Activated naive CD8-positive, alpha-beta T cell treated with anti-CD3 and anti-CD28 coated beads, Interleukin-2, amount 10 ng/mL, durations not matched to agents 7 days and 5 days (primary cell): ENCODE data around the gene EXOC6. TPM values are rescaled to one million over a fixed set of nuclear protein-coding genes. Genes with fewer than 3 reads are reported as not detected.

Experiments used
- ATAC-seq: fragments of 150-1000 bp; cut with Tn5 transposase; one replicate; pipeline ENCODE4 v1.10.0; 2021; ENCODE audit warnings: low read depth, moderate library complexity
- POLR2A ChIA-PET: fragments of 350-600 bp; sonication (Branson Sonifier 250); formaldehyde crosslinking; loops from one replicate; lab custom pipeline; 2021; ENCODE audit warnings: antibody characterized with exemption; lab: Charles Lee
- DNase-seq: peaks from one replicate; pipeline ENCODE4 v3.0.0; 2021
- H3K27ac Mint-ChIP-seq: one replicate; pipeline ENCODE4 v1.8.0; 2022; ENCODE audit warnings: mild to moderate bottlenecking, mixed read lengths
- H3K27me3 Mint-ChIP-seq: one replicate; pipeline ENCODE4 v1.8.0; 2022; ENCODE audit warnings: mild to moderate bottlenecking, moderate library complexity, mixed read lengths
- H3K36me3 Mint-ChIP-seq: one replicate; pipeline ENCODE4 v1.8.0; 2021; ENCODE audit warnings: mild to moderate bottlenecking, mixed read lengths
- H3K4me1 Mint-ChIP-seq: one replicate; pipeline ENCODE4 v1.8.0; 2021; ENCODE audit warnings: mixed read lengths
- H3K4me3 Mint-ChIP-seq: one replicate; pipeline ENCODE4 v1.8.0; 2022; ENCODE audit warnings: mild to moderate bottlenecking, moderate library complexity, mixed read lengths
- H3K9me3 Mint-ChIP-seq: one replicate; pipeline ENCODE4 v1.8.0; 2021; ENCODE audit warnings: mixed read lengths
- total RNA-seq, 2 experiments: library from RNA; stranded (reverse); gene quantifications; one replicate each; pipeline ENCODE4 v1.2.3, GENCODE V29; 2021

Gene EXOC6
- total RNA-seq, 2 experiments from 2014 or later: 10.4 to 10.6 TPM

DNA sequence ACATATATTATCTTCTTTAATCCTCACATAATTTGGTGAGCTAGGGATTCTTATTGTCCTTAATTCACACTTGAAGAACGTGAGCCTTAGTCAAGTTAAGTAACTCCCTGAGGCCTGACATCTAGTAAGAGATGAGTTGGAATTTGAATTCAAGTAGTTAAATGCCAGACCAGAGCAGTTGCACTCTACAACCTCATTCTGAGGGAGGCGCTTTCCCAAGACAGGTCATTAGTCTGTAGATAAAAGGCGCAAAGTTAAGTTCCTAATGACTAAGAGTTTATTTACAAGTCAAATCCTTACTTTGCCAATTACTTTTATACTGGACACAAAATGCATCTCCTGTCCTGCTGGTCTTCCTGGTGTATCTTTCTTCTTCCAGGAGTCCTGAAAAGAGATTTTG is 3.6 kb upstream of the EXOC6 start:
- H3K4me3 Mint-ChIP-seq: no peak overlapping the region
- ATAC-seq (no peak), DNase-seq (no peak)
- peaks cover 32% of the 10 kb centered on the region for H3K4me1 Mint-ChIP-seq
- no peaks in the 10 kb centered on the region for H3K9me3 Mint-ChIP-seq
- no peaks in the 10 kb centered on the region for H3K36me3 Mint-ChIP-seq
- H3K27ac Mint-ChIP-seq: no peak overlapping the region
- POLR2A ChIA-PET: no interaction called here
- peaks cover 3% of the 10 kb centered on the region for H3K27me3 Mint-ChIP-seq

DNA sequence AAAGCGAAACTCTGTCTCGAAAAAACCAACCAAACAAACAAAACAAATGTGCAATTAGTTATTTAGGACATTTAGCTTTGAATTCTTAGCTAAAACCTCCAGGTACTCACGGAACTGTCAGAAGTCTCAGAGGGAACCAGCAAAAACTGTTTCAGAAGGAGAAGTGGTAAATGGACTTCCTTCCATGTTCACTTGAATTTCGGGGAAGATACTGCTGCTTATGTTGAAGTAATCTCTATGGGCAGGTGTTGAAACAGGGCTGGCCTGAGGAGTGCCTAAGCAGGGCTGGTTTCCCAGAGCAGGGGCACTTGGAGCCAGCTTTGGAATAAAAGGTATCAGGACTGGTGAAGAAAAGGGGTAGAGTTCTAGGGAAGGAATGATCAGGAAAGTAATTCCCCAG is 2.4 kb upstream of the EXOC6 start:
- Mint-ChIP-seq H3K4me3 (no peak overlapping the region), H3K27me3 (peaks cover 3% of the 10 kb centered on the region), H3K9me3 (no peaks in the 10 kb centered on the region), H3K27ac (no peak overlapping the region), H3K36me3 (peaks cover under 1% of the 10 kb centered on the region), H3K4me1 (peaks cover 32% of the 10 kb centered on the region)
- DNase-seq (no peak), ATAC-seq (no peak)
- POLR2A ChIA-PET: no interaction called here

DNA sequence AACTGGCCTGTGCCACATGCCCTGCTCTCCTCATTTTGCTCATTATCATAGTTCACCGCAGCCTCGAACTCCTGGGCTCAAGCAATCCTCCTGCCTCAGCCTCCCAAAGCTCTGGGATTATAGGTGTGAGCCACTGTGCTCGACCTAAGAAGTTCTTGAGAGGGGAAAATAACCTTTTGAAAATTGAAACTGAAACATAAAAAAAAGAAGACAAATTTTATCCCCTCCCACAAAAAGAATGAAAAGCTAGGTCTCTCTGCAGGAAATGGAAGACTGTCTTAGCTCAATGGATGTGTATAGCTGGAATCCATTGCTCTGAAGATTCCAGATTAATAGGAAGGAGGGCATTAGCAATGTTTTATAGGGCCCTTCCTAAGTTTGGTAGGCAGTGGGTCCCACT is 2.0 kb upstream of the EXOC6 start:
- H3K36me3 Mint-ChIP-seq: peaks cover 2% of the 10 kb centered on the region
- DNase-seq (no peak), ATAC-seq (no peak)
- no peak overlapping the region for H3K27ac Mint-ChIP-seq
- no peaks in the 10 kb centered on the region for H3K9me3 Mint-ChIP-seq
- peaks cover 3% of the 10 kb centered on the region for H3K27me3 Mint-ChIP-seq
- no peak overlapping the region for H3K4me3 Mint-ChIP-seq
- POLR2A ChIA-PET: interaction anchor here (1.5 kb wide), 1 partner anchor 9 kb away, joined by 6 read pairs; no protein-coding TSS in a partner anchor
- peaks cover 32% of the 10 kb centered on the region for H3K4me1 Mint-ChIP-seq

DNA sequence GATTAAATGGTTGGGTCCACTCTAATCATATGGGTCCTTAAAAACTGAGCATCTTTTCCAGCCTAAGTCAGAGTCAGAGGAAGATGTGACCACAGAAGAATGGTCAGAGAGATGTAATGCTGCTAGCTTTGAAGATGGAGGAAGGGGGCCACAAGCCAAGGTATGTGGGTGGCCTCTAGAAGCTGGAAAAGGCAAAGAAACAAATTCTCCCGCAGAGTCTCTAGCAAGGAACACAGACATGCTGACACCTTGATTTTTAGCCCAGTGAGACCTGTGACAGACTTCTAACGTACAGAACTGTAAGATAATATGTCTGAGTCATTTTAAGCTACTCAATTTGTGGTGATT is 1.5 kb upstream of the EXOC6 start:
- H3K4me1 Mint-ChIP-seq: peaks cover 32% of the 10 kb centered on the region
- peaks cover 3% of the 10 kb centered on the region for H3K27me3 Mint-ChIP-seq
- ATAC-seq: no peak
- no peak overlapping the region for H3K4me3 Mint-ChIP-seq
- H3K9me3 Mint-ChIP-seq: no peaks in the 10 kb centered on the region
- POLR2A ChIA-PET: interaction anchor here (1.5 kb wide), 1 partner anchor 9 kb away, joined by 6 read pairs; no protein-coding TSS in a partner anchor
- DNase-seq: no peak
- H3K36me3 Mint-ChIP-seq: peaks cover 2% of the 10 kb centered on the region
- H3K27ac Mint-ChIP-seq: no peak overlapping the region

DNA sequence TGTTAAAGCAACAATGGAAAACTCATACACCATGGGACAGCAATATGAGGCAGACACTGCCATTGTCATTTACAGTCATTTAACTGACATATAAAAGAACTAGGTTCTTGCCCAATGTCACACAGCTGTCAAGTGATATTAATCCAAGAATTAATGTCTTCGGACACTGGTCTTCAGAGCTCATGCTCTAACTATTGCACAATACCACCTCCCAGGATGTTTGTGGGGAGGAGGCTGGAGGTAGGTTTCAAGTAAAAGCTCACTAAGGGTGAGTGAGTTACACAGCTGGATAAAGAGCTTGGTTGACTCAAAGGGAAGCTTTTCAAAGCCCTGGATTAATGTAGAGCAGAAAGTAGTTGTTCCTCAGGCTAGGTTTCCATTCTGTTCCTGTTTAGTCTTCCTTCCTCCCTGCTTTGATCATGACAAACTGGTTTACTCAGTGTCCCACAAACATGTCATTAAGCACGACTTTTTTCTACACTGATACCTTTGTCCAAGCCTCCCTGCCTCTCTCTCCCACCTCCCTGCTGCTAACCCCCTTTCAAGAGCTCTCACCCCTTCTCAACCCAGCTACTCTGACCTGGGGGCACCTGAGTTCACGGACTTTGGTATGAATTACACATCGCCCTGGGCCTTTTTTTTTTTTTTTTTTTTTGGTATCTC is 987 bp upstream of the EXOC6 start:
- H3K36me3 Mint-ChIP-seq: peaks cover 5% of the 10 kb centered on the region
- peak overlapping the region; percentile 90 for H3K4me3 Mint-ChIP-seq
- H3K4me1 Mint-ChIP-seq: peaks cover 32% of the 10 kb centered on the region
- DNase-seq (no peak), ATAC-seq (no peak)
- peaks cover under 1% of the 10 kb centered on the region for H3K27me3 Mint-ChIP-seq
- peak overlapping the region; percentile 95 for H3K27ac Mint-ChIP-seq
- H3K9me3 Mint-ChIP-seq: no peaks in the 10 kb centered on the region
- POLR2A ChIA-PET: interaction anchor here (0.6 to 1.8 kb wide), 3 partner anchors 10 to 924 kb away, joined by 3 to 13 read pairs (median 6); partner anchors contain the start of genes BTAF1 and KIF11

DNA sequence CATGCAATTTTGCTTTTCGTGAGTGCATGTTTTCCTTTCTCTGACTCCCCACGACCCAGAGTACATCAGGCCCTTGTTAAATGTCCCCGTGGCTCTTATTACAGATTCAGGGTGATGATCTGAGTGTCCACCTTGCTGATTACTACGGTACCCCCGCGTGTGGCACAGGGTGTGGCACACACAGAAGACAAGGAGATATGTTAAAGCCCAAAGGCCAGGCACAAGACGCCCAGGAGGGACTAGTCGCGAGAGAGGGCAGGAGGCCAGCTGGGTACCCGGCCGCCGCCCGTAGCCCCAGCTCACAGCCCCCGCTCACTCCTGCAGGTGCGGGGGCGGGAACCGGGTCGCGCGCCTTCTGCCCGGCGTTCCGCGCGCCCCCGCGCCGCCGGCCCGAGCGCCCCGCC is 281 bp upstream of the EXOC6 start:
- Mint-ChIP-seq H3K4me3 (peak overlapping the region; percentile 90), H3K27me3 (no peaks in the 10 kb centered on the region), H3K9me3 (no peaks in the 10 kb centered on the region), H3K4me1 (peaks cover 31% of the 10 kb centered on the region), H3K36me3 (peaks cover 6% of the 10 kb centered on the region), H3K27ac (peak overlapping the region; percentile 95)
- ATAC-seq (no peak), DNase-seq (no peak)
- POLR2A ChIA-PET: interaction anchor here (0.6 to 1.8 kb wide), 10 partner anchors 9 to 1684 kb away, joined by 3 to 13 read pairs (median 4); partner anchors contain the start of genes CPEB3, HHEX, KIF11 and MARCHF5

DNA sequence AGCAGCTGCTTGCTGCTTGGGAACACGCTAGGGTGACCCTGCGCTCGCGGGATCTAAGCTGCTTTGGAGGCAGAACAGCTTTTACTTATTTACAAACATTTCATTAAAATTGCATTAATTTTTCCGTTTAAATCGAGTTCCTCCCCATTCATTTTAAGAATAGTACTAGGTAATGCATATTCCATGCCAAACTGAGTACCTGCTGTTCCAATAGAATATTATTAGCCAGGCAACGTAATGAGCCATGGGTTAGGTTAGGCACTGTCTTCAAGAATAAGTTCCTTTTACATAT is 860 bp downstream of the EXOC6 start:
- no peak for DNase-seq
- H3K4me1 Mint-ChIP-seq: peaks cover 28% of the 10 kb centered on the region
- H3K9me3 Mint-ChIP-seq: no peaks in the 10 kb centered on the region
- ATAC-seq: no peak
- H3K27ac Mint-ChIP-seq: peak overlapping the region; percentile 77
- H3K4me3 Mint-ChIP-seq: peak overlapping the region; percentile 86
- no peaks in the 10 kb centered on the region for H3K27me3 Mint-ChIP-seq
- POLR2A ChIA-PET: interaction anchor here (1.1 to 1.8 kb wide), 5 partner anchors 10 to 1686 kb away, joined by 3 to 10 read pairs (median 5); partner anchors contain the start of gene HHEX
- H3K36me3 Mint-ChIP-seq: peaks cover 9% of the 10 kb centered on the region

DNA sequence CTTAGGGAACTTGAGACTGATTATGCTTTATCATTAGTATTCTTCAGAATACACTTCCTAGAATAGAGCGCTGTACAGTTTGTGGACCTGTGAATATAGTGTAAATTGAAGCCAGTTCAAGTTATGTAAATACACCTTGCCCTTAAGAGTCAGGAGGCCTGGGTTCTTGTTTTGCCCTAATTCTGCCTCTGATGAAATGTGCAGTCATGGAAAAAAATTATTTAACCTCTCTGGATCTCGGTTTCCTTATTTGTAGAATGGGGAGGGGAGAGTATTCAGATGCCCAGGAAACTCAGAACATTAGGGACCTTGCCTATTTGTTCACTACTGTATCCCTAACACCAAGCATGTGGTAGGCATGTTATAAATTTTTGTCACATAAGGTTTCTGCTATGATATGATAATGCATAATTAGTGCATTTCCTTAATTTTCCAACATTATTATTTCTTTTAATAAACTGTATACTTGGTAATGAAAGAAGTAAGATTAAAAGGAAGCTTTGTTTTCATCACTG is 1.3 kb downstream of the EXOC6 start:
- POLR2A ChIA-PET: interaction anchor here (1.1 to 1.8 kb wide), 2 partner anchors 11 to 28 kb away, joined by 3 to 10 read pairs; no protein-coding TSS in a partner anchor
- H3K27me3 Mint-ChIP-seq: no peaks in the 10 kb centered on the region

DNA sequence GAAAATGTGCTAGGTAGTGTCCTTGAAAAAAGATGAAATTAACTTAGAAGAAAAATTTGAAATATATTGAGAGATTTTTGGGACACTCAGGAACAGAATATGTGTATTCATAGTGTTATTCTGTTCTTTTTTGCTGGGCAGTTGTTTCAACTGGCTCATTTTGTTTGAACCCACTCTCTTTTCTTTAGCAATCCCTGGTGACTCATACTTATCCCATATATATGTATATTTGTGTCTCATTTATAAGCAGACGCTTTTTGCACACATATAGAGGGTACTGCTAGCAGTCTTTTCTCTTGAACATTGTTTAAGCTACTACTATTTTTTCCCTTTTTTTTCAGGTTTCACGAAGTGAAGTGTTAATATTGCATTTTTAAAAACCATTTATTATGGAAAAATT is 1.9 kb downstream of the EXOC6 start:
- Mint-ChIP-seq H3K9me3 (no peaks in the 10 kb centered on the region), H3K27me3 (no peaks in the 10 kb centered on the region), H3K36me3 (peaks cover 14% of the 10 kb centered on the region), H3K4me1 (peaks cover 28% of the 10 kb centered on the region), H3K4me3 (no peak overlapping the region), H3K27ac (no peak overlapping the region)
- POLR2A ChIA-PET: no interaction called here
- ATAC-seq: no peak
- no peak for DNase-seq

More for the DNA sequence above, 1.3 kb downstream of the EXOC6 start:
- peaks cover 11% of the 10 kb centered on the region for H3K36me3 Mint-ChIP-seq
- H3K27ac Mint-ChIP-seq: peak overlapping the region; percentile 77
- no peak for ATAC-seq
- no peaks in the 10 kb centered on the region for H3K9me3 Mint-ChIP-seq
- peak overlapping the region; percentile 86 for H3K4me3 Mint-ChIP-seq
- peaks cover 28% of the 10 kb centered on the region for H3K4me1 Mint-ChIP-seq
- DNase-seq: no peak

DNA sequence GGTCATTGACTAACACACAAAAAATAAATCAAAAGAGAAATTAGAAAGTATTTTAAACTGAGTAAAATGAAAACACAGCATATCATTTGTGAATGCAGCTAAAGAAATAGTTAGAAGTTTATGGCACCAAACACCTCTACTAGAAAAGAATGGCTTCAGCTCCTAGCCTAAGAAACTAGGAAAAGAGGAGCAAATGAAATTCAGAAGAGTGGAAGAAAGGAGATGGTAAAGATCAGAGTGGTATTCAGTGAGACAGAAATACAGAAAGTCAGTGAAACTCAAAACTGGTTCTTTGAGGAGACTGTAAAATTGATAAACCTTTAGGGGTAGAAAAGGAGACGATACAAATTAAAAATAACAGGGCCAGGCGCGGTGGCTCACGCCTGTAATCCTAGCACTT is 2.7 kb downstream of the EXOC6 start:
- H3K27ac Mint-ChIP-seq: no peak overlapping the region
- POLR2A ChIA-PET: no interaction called here
- H3K4me1 Mint-ChIP-seq: peaks cover 25% of the 10 kb centered on the region
- no peak for ATAC-seq
- no peak for DNase-seq
- H3K27me3 Mint-ChIP-seq: no peaks in the 10 kb centered on the region
- no peaks in the 10 kb centered on the region for H3K9me3 Mint-ChIP-seq
- no peak overlapping the region for H3K4me3 Mint-ChIP-seq
- peaks cover 15% of the 10 kb centered on the region for H3K36me3 Mint-ChIP-seq

DNA sequence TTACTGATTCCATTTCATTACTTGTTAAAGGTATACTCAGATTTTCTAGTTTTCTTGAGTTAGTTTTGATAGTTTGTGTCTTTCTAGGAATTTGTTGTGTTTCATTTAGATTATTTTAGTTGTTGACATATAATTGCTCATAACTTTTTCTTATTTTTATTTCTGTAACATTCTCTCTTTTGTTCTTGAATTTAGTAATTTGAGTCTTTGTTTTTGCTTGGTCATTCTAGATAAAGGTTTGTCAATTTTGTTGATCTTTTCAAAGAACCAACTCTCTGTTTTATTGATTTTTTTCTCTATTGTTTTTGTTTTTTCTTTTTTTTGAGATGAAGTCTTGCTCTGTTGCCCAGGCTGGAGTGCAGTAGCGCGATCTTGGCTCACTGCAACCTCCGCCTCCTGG is 7.2 kb downstream of the EXOC6 start:
- POLR2A ChIA-PET: no interaction called here
- peaks cover 39% of the 10 kb centered on the region for H3K36me3 Mint-ChIP-seq
- H3K27me3 Mint-ChIP-seq: no peaks in the 10 kb centered on the region

DNA sequence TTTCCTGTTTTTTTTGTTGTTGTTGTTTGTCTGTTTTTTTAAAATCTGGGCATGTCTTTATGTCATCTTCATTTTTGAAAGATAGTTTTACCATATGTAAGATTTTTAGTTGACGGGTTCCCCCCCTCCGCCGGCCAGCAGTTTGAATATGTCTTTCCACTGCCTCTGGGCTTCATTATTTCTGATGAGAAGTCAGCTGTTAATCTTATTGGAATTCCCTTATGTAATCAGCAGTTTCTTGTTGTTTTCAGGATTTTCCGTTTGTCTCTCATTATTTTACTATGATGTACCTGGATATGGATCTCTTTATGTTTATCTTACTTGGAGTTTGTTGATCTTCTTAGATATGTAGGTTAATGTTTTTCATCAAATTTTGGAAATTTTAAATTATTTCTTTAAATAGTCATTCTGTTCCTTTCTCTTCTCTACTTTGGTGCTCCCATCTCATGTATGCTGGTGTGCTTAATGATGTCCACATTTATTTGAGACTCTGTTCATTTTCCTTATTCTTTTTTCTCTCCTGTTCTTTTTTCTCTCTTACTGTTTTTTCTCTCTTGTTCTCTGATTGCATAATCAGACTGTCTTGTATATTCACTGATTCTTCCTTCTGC is 9.7 kb downstream of the EXOC6 start:
- no peak for ATAC-seq
- H3K4me1 Mint-ChIP-seq: no peaks in the 10 kb centered on the region
- H3K4me3 Mint-ChIP-seq: no peak overlapping the region
- H3K9me3 Mint-ChIP-seq: peaks cover 26% of the 10 kb centered on the region
- H3K36me3 Mint-ChIP-seq: peaks cover 43% of the 10 kb centered on the region
- no peak overlapping the region for H3K27ac Mint-ChIP-seq
- no peak for DNase-seq
- POLR2A ChIA-PET: no interaction called here
- H3K27me3 Mint-ChIP-seq: no peaks in the 10 kb centered on the region

More for the DNA sequence above, 7.2 kb downstream of the EXOC6 start:
- Mint-ChIP-seq H3K4me3 (no peak overlapping the region), H3K27ac (no peak overlapping the region), H3K9me3 (peaks cover 26% of the 10 kb centered on the region), H3K4me1 (no peaks in the 10 kb centered on the region)
- ATAC-seq (no peak), DNase-seq (no peak)

DNA sequence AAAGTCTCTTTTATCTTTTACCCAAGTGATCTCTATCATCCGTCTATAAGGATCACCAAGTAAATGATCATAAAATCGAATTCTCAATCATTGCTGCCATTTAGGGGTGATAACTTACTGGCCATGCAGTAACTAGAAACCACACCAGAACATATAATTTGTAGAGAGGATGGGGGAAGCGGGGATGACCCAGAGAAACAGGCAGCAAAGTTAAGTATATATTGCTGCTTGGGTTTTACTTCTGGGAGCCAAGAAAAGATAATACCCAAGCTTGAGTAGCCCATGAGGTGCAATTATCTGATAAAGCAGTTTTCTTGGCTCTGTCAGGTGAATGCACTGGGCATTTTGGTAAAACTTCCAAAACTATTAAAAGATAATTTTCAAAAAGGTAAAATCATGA is 18.9 kb downstream of the EXOC6 start:
- DNase-seq: no peak
- H3K9me3 Mint-ChIP-seq: no peaks in the 10 kb centered on the region
- no peak overlapping the region for H3K4me3 Mint-ChIP-seq
- H3K4me1 Mint-ChIP-seq: no peaks in the 10 kb centered on the region
- H3K27me3 Mint-ChIP-seq: no peaks in the 10 kb centered on the region
- H3K36me3 Mint-ChIP-seq: peaks cover 9% of the 10 kb centered on the region
- no peak for ATAC-seq
- H3K27ac Mint-ChIP-seq: no peak overlapping the region
- POLR2A ChIA-PET: no interaction called here

DNA sequence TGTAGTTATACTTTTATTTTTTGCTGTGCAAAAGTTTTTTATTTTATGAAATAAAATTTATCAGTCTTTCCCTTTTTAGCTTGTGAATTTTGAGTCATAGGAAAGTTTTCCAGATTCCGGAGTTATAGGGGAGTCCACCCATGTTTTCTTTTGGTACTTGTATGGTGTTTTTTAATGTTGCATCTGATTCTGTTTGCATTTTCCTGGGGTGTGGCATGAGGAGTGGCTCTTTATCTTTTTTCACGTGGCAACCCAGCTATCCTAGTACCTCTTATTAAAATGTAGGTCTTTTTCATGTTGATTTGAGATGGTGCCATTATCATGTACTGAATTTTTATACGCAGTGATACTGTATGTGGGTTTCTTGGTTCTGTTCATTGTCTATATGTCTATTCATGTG is 19.7 kb downstream of the EXOC6 start:
- no peaks in the 10 kb centered on the region for H3K27me3 Mint-ChIP-seq
- no peak for DNase-seq
- no peak overlapping the region for H3K27ac Mint-ChIP-seq
- no peaks in the 10 kb centered on the region for H3K9me3 Mint-ChIP-seq
- H3K36me3 Mint-ChIP-seq: peaks cover 5% of the 10 kb centered on the region
- peaks cover 3% of the 10 kb centered on the region for H3K4me1 Mint-ChIP-seq
- ATAC-seq: no peak
- POLR2A ChIA-PET: no interaction called here
- no peak overlapping the region for H3K4me3 Mint-ChIP-seq
